KBM-7 (cell line): Measurements from ENCODE around the gene MCRS1.

Experiments used
- DNase-seq: peaks from one replicate; pipeline ENCODE4 v3.0.0-alpha.2; 2015
- in situ Hi-C: fragments of 300-500 bp; cut with MboI; formaldehyde crosslinking; loops from 2 replicates; pipeline ENCODE4 v1.14.3; 2020; ENCODE audit warnings: low sequenced_read_pairs, low pct_unique_long_range_greater_than_20kb, mixed read lengths

MCRS1 gene

DNA sequence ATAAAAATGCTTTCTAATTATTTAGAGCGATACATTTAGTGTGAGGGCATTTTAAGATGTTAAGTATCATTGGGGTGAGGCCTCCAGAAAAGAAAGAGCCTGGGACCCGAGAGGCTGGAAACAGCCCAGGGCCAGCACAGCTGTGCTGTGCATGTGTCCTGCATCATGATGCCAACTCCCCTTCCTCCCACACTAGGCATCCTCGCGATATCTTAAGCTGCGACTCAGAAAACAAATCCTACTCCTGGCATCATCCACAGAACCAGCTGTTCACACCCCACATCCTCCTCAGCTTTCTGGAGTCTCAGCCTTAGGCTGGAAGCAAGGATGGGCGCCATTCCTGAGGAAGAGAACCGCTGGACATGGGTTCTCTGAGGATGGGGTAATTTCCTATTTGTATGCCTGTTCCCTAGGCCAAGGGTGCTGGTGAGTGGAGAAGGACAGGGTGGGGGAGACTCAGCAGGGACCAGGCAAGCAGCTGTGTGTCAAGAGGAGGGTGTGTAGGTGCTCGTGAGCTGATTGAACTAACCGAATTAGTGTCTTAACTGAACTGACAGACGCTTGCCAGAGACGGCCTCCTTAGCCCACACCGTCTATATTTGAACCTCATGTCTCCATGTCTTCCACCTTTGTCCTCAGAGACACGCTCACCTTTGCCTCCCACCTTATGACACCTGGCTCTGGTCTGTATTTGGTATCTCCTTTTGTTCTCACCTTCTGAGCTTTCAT, 15.6 kb upstream of the MCRS1 start:
- no peak for DNase-seq
- in situ Hi-C loops: no loop called here

DNA sequence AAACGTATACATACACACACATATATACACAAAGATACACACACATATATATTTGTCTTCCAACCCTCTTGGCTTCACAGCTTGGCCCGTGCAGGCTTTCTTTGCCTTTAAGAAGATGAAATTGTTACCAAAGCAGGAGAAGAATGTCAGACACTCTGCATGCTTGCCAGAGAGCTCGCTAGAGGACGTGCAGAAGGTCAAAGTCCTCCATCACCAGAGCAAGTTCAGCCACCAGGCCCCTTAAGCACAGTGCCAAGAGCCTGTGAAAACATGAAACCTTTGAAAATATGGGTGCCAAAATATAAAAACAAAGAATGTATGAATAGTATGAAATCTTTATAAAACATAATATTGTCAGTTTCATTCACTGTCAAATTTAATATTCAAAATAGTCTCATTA, 14.9 kb upstream of the MCRS1 start:
- in situ Hi-C loops: no loop called here
- no peak for DNase-seq

DNA sequence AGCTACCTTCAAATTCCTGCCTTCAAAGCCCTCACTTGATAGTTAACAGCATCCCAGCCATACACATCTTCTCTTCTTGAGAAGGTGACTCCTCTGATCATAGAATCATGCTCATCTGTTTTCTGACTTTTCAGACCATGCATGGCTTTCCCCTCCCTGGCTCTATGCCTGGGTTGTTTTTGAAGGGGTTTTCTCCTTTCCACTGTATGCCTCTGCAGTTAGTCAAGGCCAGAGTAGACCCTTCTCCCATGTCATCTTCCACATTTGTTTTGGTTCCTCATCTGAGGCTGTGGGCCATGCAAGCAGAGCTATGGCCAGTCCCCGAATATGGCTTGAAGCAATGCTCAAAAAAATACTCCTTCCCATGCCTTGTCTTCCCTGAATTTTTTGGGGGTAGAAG, 14.3 kb upstream of the MCRS1 start:
- in situ Hi-C loops: no loop called here
- no peak for DNase-seq

DNA sequence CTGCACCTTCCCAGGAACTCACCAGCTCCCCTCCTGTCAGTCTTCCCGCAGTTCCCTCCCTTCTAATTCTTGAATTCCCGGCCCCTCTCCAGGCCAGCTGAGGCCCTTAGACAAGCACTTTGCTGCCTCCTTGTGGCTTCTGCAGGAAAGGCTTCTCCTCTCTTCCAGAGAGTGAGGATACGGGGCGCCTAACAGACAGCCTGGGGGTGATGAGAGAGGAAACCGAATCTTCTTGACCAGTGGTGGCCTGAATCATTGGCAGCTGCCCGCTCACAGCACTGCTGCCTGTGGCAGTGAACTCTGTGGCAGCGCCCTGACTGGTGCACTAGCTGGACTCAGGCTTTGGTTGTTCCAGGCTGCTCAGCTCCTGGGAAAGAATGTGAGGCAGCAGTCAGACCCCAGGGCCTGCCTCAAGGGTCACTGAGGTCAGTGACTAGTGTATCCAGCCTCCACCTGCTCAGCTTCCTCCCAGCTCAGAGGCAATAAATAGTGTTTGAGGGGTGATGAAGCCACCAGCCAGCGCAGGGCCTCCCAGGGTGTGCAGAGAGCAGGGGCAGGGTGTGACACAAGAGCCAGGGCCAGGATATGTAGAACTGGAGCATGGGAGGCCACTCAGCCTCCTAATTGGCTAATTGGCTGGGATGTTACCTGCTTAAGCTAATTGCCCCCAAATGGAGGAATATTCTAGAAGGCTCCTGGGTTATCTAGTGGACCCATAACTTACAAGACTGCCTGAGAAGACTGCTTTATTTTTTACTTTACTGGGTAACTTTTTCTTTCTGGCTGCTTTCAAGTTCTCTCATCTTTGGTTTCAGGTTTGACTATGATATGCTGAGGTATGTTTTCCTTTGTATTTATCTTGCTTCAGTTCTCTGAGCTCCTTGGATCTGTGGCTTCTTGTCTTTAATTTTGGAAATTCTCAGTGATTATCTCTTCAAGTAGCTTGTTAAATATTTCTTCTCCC, 12.9 kb upstream of the MCRS1 start:
- peak; percentile 70 for DNase-seq
- in situ Hi-C loops: no loop called here

DNA sequence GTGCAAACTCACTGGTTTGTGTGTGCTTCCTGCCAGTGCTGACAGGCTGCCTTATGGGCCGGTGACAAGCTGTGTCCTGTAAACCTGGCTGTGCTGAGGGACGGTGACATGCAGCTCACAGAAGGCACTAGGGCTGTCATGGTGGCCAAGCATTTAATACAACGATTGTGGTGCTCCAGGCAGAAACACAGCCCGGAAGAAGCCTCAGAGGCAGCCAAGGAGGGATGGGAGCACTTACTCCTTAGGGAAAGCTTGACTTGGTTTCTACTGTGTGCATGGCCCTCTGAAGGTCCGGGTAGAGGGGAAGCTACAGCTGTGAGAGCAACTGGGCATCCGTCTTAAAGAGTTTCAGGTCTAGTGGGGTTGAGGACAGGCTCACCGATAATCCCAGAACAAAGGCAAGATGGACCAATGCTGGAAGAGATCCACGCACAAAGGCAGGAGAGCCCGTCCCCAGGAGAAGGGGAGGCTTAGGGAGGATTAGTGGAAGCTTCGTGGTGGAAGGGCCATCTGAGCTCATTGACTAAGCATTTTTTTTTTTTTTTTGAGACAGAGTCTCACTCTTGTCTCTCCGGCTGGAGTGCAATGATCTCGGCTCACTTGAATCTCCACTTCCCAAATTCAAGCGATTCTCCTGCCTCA, 10.7 kb upstream of the MCRS1 start:
- DNase-seq: no peak
- in situ Hi-C loops: no loop called here

DNA sequence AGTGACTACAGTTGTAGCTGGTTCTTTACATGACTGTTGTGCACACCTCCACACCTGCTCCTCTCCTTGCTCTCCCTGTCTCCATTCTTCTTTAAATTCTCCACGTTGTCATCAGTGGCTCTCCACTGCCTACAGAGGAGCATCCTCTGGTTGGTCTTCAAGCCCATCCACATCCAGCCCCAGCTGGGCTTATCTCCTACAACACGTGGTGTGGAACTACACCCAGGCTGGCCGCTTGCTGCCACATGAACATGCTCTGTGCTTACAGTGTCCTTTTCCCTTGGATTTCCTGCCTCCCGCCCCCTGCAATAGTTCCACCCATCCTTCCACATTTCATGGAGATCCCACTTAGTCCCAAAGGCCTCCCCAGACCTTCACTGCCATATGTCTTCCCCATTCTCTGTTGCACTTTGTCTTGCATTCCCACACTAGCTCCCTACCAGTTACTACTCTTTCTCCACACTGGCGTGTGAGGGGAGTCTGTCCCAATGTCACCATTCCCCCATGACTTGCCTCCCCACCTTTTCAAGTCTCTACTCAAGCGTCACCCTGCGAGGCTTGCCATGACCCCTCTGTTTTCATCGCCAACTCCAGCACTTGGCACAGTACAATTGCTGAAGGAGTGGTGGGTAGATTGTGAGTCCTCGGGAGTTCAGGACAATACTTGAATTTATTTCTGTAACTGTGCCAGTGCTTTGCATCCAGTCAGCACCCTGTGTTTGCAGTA, 9.8 kb upstream of the MCRS1 start:
- in situ Hi-C loops: no loop called here
- no peak for DNase-seq

DNA sequence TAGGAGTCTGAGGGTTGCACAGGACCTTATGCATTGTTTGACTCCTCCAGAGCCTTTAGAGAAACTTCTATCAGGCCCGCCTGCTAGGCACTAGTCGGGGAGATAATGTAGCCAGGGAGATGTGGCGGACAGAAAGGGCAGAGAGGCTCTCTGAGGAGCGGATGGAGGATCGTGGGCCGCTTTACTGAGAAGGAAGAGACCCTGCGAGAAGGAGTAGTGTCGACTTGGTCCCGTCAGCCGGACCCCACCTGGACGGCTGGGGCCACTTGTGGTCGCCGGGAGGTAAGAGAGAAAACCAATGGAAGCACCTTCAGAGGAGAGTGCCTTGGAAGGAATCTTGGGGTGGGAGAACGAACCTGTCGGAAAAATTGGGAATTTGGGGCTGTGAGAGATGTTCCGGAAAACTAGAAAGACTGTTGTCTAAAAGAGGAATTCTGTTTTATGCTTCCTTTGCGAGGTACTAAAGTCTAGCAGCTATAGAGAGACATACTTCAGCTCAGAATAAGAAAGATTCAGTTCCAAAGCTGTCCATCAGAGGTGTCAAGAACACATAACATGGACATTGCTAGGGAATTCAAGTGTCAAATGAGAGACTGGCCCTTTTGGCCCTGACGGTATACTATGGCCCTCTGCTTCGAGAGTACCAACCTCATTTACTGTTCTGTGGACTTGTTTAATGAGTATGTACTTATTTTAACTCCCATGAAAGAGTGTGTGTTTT, 660 bp upstream of the MCRS1 start:
- peak; percentile 29 for DNase-seq
- in situ Hi-C loops: no loop called here

DNA sequence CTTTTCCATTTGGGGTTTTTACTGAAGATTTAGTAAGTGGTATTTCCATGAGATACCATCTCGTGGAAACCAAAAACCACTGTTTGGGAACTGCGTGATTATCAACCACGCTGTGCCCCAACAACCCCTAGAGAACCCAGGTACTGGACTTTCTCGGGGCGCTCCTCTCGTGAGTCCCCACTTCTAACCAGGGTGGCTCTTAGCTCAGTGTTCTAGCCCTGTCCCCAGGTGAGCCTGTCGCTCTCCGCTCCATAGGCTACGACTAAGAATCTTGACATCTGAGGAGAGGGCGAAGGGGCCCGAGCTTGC, 686 bp downstream of the MCRS1 start:
- no peak for DNase-seq
- in situ Hi-C loops: no loop called here

DNA sequence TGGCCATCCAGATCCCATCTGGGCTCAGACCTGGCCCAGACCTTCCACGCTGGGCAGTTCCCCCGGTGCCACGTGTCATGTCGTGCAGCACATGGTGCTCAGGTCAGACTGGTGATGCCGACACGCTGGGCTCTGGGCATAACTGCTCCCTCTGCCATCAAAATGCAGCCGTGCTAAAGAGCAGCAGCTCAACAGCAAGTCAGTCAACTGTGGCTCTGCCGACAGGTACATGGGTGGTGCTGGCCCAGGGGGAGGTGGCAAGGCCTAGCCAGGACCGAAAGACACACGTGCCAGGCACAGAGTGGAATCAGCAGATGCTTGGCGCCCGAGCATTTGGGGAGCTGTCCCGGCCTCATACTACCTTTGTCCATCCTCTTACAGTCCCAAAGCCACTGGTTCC, 1.6 kb downstream of the MCRS1 start:
- in situ Hi-C loops: no loop called here
- DNase-seq: no peak

DNA sequence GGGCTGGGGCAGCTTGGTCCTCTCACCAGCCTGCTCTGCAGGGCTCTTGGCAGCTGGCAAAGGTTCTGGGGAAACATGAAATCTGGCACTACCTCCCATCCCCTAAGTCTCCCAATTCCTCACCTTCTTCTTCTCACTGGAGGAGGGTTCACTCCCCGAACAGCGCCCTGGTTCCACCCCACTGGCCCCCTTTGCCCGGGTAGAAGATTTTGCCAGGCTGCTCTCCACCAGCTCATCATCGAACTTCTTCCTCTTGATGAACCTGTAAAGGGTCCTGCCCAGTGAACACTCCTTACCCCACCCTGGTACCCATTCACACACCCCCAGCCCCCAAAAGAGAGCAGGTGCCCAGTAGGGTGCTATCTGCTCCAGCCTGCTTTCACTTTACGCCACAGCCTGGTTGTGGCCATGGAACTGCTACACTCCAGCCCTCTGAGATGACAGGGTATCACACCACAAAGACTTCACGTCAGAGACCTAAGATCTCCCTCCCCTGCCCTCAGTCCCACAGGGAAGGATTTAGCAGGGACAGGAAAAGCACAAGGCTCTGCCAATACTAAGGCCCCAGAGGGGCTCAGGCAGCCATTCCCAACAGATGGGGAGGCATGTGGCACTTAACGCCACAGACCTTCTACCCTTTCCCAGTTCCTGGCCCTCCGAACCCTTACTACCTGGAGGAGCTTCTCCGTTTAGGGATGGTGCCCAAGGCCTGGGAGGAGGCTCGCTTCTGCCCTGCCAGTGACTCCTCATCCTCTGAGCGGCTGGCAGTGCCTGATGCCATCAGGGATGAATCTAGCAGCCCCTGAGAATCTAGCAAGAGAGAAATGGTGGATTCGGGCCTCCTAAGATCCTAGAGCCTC, 2.3 kb downstream of the MCRS1 start:
- DNase-seq: no peak
- in situ Hi-C loops: no loop called here

DNA sequence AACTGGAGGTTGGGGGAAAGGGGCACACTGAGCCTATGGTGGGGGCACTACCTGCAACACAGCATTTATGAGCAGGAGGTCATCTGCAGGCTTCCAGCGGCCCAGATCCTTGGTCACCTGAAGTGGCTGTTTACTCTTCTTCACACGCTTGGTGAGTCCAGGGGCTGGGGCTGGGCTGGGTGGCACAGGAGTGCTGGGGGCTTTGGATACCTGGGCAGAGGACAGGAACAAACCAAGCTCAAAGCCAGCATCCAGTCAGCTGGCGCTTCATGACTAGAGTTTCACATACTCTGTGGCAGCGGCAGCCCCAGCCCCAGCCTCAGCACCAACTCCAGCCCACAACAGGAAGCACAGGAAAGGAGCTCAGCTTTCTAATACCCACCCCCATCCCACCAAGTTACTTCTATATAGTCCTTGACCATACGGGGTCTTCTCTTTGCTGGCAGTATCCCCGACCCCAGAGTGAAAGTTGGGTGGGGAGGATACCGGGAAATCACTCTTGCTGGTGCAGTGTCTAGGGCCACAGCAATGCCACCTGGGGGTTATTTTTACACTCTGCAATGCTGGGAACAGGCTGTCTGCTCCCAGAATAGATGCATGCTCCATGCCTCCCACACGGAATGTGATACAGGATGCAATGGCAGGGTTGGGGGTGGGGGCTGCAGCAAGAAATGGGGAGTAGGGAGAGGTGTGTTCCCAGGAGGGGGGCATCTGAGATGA, 3.1 kb downstream of the MCRS1 start:
- no peak for DNase-seq
- in situ Hi-C loops: no loop called here

DNA sequence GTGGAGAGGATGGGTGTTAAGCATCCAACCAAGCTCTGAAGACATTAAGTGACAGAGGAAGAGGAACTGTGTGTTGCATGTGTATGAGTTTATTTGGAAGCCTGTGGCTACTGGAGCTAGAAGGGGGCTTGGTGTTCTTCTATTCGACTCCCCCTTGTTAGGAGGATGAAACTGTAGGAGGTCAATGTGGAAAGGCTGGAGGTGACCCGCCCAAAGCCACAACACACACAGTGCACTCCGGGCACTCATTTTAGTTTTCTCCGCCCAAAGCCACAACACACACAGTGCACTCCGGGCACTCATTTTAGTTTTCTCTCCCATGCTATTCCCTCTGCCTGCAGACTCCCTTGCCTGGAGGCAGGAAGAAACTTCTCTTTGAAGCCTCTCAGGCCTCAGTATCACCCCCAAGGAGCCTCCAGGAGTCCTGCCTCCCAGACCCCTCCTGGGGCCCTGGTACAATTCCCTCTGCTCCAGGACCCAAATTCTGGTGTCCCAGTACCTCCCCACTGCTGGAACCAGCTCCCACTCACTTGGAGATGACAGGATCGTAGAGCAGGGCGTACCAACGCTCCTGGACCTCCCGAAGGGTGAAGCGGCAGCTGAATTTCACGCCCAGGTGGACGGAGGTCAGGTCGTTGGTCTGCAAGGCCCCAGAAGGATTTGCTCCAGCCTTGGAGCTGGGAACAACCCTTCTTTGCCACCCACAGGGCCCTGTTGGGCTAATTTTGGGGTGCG, 3.8 kb downstream of the MCRS1 start:
- no peak for DNase-seq

DNA sequence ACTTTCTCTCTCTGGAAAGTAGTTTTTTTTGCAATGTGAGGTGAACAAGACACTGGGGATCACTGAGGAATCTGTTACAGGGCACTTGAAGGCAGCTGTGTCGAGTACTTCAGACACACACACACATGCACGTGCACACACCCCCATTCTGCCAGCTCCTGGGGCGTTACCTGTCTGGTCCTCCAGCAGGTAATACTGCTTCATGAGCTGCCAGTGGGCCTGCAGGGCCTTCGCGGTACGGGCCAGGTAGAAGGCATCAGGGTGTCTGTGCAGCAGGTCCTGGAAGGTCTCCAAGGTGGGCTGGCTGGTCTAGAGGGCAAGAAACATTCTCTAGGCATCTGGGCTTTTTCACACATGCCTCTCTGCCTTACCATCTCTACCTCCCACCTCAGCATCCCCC, 5.1 kb downstream of the MCRS1 start:
- DNase-seq: no peak
- in situ Hi-C loops: no loop called here

More for the DNA sequence above, 3.8 kb downstream of the MCRS1 start:
- in situ Hi-C loops: no loop called here

DNA sequence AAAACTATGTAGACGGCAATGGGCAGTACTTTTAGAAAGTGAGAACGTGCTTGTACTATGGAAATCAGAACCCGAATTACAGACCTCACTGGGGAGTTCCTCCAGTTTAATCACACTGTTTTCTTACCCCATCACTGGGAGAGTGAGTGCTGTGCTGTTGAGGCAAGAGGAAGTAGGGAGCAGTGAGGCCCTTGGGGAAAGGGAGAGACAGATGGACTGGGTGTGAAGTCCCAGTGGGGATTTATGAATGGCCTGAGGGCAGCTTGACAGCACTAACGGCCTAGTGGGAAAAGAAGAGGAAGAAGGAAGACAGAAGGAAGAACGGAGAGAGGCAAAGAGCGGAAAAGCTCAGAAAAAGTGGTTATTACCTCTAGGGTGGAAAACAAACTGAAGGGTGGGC, 5.7 kb downstream of the MCRS1 start:
- no peak for DNase-seq
- in situ Hi-C loops: no loop called here

DNA sequence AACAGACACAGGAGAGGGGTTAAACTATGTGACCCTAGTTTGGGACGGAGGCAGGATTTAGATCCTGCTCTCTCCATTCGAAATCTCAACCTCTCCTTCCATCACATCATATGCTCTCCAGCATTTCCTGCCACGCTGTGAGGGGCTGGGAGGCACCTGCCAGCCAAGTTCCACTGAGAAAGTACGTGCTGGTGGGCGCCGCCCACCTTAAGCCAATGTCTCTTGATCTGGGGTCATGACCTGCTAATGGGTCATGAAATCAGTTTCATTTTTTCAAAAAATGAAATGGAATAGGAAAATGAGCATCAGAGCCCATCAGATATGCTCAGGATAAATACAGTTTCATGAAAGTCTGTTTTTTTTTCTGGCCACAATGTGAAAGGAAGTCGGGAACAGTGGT, 7.2 kb downstream of the MCRS1 start:
- in situ Hi-C loops: no loop called here
- DNase-seq: no peak

DNA sequence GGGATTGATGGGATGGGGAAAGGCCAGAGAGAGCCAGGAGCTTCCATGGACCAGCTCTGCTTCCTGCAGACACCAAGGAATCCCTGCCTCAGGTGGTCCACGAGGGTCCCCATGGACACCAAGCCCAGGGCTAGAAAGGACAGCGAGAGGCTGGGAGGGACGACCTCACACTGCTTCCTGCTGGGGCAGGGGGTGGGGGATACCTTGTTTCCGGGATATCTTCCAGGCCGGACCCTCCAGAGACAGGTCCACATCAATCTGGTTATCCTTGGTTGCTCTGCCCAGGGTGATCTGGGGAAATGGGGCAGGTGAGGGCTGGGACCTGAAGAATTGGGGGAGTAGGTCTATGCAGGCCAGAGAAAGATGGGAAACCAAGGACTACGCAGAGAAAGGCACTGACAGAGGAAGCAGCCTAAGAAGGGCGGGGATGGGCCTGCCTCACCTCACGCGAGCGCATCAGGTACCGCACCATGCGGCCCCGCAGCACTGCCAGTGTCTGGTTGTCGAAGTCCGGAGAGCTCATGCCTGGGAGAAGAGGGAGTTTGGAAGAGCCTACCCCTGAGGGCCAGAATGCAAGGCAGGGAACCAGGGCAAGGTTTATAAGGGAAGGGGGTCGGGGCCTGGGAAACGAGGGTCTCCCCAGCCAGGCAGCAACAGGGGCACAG, 8.8 kb downstream of the MCRS1 start:
- in situ Hi-C loops: no loop called here
- DNase-seq: no peak
